HCT116 (cell line): ENCODE results near the gene AP3D1.

Experiments used
- EGR1 ChIP-seq: IDR thresholded peaks from 2 replicates; pipeline ENCODE4 v1.6.1; 2012; ENCODE audit warnings: low read depth
- EZH2 ChIP-seq: fragments of 200-600 bp; sonication (generic); IDR thresholded peaks from 2 replicates; pipeline ENCODE4 v1.6.1; 2017; ENCODE audit warnings: antibody characterized with exemption, mixed run types
- FOSL1 ChIP-seq: IDR thresholded peaks from 2 replicates; pipeline ENCODE4 v1.6.1; 2012; ENCODE audit warnings: low read depth
- JUND ChIP-seq: IDR thresholded peaks from 2 replicates; pipeline ENCODE4 v1.6.1; 2012
- POLR2A ChIP-seq: IDR thresholded peaks from 2 replicates; pipeline ENCODE4 v1.7.0; 2011; ENCODE audit warnings: borderline replicate concordance; ENCODE audit not compliant: insufficient read depth, insufficient read length; ENCODE audit errors: extremely low read depth
- POLR2AphosphoS5 ChIP-seq: IDR thresholded peaks from 2 replicates; pipeline ENCODE4 v1.6.1; 2011; ENCODE audit warnings: mild to moderate bottlenecking, low read depth, low read length, moderate library complexity
- RAD21 ChIP-seq: IDR thresholded peaks from 2 replicates; pipeline ENCODE4 v1.6.1; 2012; ENCODE audit warnings: low read depth, mild to moderate bottlenecking
- SIN3A ChIP-seq: IDR thresholded peaks from 2 replicates; pipeline ENCODE4 v1.6.1; 2012; ENCODE audit warnings: low read depth
- YY1 ChIP-seq: IDR thresholded peaks from 2 replicates; pipeline ENCODE4 v1.6.1; 2011; ENCODE audit warnings: low read length, low read depth, moderate library complexity, mild to moderate bottlenecking; ENCODE audit not compliant: insufficient replicate concordance; ENCODE audit errors: extremely low read depth
- ZNF274 ChIP-seq: fragments of 200-500 bp; sonication (Bioruptor generic); IDR thresholded peaks from 2 replicates; pipeline ENCODE4 v1.6.1; 2014; ENCODE audit warnings: mild to moderate bottlenecking, low read depth, low read length, inconsistent platforms
- TF ChIP-seq, protein P1 (sequence below), 3 experiments: fragments of 200-600 bp in 1 of 3; sonication (generic) in 1 of 3; IDR thresholded peaks in 2 of 3; conservative IDR thresholded peaks in 1 of 3; 2 replicates each; pipeline ENCODE4 v1.5.1; 2012 to 2017; ENCODE audit warnings: low read depth in 2 of 3, low read length in 2 of 3, antibody characterized with exemption in 1 of 3, borderline replicate concordance in 1 of 3, control low read depth in 1 of 3, mild to moderate bottlenecking in 1 of 3, mixed read lengths in 1 of 3, mixed run types in 1 of 3, moderate library complexity in 1 of 3; ENCODE audit not compliant: insufficient read depth in 1 of 3

DNA sequence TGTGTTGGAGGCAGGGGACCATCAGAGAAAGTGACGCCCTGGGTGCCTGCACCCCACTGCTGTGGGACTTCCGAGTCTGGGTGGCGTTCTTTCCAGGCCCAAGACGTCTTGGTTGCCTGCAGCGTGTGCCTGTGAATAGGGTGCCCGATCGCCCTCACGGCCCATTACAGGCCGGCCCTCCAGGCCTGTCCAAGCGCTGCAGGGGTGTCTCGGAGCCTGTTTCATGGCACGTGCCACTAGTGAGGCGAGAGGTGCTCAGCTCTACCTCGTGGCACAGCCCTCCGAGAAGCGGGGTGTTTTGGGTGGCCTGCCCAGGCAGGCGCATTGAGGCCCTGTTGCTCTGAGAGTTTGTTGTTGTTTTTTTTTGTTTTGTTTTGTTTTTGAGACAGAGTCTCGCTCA is 42.4 kb upstream of the AP3D1 start:
- TF ChIP-seq, protein P1, sequence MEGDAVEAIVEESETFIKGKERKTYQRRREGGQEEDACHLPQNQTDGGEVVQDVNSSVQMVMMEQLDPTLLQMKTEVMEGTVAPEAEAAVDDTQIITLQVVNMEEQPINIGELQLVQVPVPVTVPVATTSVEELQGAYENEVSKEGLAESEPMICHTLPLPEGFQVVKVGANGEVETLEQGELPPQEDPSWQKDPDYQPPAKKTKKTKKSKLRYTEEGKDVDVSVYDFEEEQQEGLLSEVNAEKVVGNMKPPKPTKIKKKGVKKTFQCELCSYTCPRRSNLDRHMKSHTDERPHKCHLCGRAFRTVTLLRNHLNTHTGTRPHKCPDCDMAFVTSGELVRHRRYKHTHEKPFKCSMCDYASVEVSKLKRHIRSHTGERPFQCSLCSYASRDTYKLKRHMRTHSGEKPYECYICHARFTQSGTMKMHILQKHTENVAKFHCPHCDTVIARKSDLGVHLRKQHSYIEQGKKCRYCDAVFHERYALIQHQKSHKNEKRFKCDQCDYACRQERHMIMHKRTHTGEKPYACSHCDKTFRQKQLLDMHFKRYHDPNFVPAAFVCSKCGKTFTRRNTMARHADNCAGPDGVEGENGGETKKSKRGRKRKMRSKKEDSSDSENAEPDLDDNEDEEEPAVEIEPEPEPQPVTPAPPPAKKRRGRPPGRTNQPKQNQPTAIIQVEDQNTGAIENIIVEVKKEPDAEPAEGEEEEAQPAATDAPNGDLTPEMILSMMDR (IDR thresholded peaks at IDR 0.05 in 2 of 3, conservative IDR thresholded peaks at IDR 0.05 in 1 of 3; ENCODE audit: borderline replicate concordance in 1 of 3, insufficient read depth in 1 of 3, low read depth in 2 of 3, low read length in 2 of 3) = no peak
- TF ChIP-seq ZNF274 (no peak), EZH2 (no peak), POLR2A (no peak), YY1 (no peak), POLR2AphosphoS5 (no peak), RAD21 (no peak), SIN3A (no peak), EGR1 (no peak), FOSL1 (no peak), JUND (no peak)
